GM12873 (cell line): ENCODE results near the gene KRTAP19-5.
A peak's percentile ranks its signal among the peaks of the same experiment; 100 is the strongest.

Experiments
- CTCF ChIP-seq: IDR thresholded peaks from 2 replicates; pipeline ENCODE4 v1.5.1; 2012; ENCODE audit warnings: low read depth, mild to moderate bottlenecking, moderate library complexity, low read length, control low read depth; ENCODE audit not compliant: insufficient read depth; ENCODE audit errors: missing control alignments

Gene KRTAP19-5

GRCh38 chr21:30502041-30502440 is at the start of gene KRTAP19-5:
Gene KRTAP19-5 (minus strand): TSS chr21:30502141. CDS start chr21:30502090, 51 bp downstream.
- no peak for TF ChIP-seq CTCF

GRCh38 chr21:30541764-30542163 is 39.8 kb upstream of the KRTAP19-5 start, which contains the start of gene KRTAP19-6:
Gene KRTAP19-6 (minus strand): TSS chr21:30541864. CDS start chr21:30541833, 31 bp downstream.
- TF ChIP-seq CTCF, result no peak

- no peak for TF ChIP-seq CTCF
Observed at GRCh38 chr21:30518876-30519275, 16.9 kb upstream of the KRTAP19-5 start.

- TF ChIP-seq CTCF, result no peak
Observed at GRCh38 chr21:30515681-30516080, 13.7 kb upstream of the KRTAP19-5 start.

- TF ChIP-seq CTCF, result peak; percentile 47
Observed at GRCh38 chr21:30505621-30506205, 3.8 kb upstream of the KRTAP19-5 start.

- no peak for TF ChIP-seq CTCF
Observed at GRCh38 chr21:30497065-30497464, 4.9 kb downstream of the KRTAP19-5 start, which contains the start of gene KRTAP19-4. Gene KRTAP19-4 (minus strand): TSS chr21:30497165. CDS start chr21:30497110, 55 bp downstream.

- no peak for TF ChIP-seq CTCF
Observed at GRCh38 chr21:30491963-30492428, 9.9 kb downstream of the KRTAP19-5 start, which contains the start of gene KRTAP19-3. Gene KRTAP19-3 (minus strand): TSS chr21:30492013. CDS start chr21:30491957, 56 bp downstream.
